ENCODE data around the gene CELSR3.

DNA sequence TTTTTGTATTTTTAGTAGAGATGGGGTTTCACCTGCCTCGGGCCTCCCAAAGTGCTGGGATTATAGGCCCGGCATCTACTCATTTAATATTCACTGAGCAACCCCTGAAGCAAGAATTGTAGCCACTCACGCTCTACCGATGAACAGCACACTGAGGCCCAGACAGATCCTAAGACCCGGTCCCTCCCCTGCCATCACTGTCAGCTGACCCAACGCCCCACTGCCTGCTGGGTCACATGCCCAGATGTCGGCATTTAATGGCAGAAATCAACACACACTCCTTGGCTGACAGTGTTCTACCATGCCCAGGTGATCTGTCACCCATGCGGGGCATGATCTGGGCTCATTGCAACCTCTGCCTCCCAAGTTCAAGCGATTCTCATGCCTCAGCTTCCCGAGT lies 37.9 kb downstream of the CELSR3 start:
- TF ChIP-seq POLR2A (IDR thresholded peaks at IDR 0.05; ENCODE audit: low read depth, low read length) (no peak), POLR2AphosphoS5 (IDR thresholded peaks at IDR 0.05; ENCODE audit: low read depth, low read length) (no peak), TAF1 (IDR thresholded peaks at IDR 0.05; ENCODE audit: borderline replicate concordance, low read depth, low read length) (no peak)

All from GM12892 (cell line).